ENCODE data around the gene PRDM5.

DNA sequence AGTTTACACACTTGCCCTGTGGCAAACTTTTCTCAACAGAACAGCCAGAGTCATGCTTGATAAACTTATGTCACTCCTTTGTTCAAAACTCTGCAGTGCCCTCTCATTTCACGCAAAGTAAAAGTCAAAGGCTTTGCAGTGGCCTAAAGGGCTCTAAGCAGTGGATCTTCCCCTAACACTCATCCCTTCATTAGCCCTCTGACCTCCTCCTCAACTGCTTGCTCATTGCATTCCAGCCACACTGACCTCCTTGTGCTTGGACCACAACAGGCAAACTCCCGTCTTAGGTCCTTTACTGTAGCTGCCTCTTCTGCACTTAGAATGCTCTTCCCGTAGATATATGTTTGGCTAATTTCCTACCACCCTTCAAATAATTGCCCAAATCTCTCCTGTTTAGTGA is 5.6 kb downstream of the PRDM5 start:
- TF ChIP-seq EZH2 (IDR thresholded peaks at IDR 0.05; ENCODE audit: borderline replicate concordance, low read length) (no peak), CTCF (IDR thresholded peaks at IDR 0.05; ENCODE audit: low read length) (no peak)

Measured in OCI-LY1 (cell line).